HG02870 (cell line): ENCODE measurements around the gene GOLT1B.

Experiments used
- ATAC-seq: cut with Tn5 transposase; IDR thresholded peaks from one replicate; pipeline ENCODE4 v1.9.1; 2021; ENCODE audit warnings: mild to moderate bottlenecking, moderate library complexity; ENCODE audit not compliant: unreplicated experiment

GOLT1B gene

DNA sequence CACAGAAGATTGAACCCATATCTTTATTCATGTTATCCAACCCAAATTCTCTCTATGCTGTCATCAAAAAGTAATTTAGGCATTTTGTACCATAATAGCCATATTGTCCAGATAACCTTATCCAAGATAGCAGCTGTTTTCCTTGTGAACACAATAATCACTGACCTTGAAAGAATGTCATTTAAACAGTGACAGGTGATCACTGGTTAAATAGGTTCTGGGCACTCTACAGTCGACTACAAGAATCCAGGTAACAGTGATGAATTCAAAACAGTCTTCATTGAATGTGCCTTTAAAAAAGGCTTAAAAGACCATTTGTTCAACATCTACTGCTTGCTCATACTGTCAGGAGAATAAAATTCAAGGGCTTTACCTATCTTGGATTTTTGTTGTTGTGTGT, 20.0 kb downstream of the GOLT1B start:
- no peak for ATAC-seq

DNA sequence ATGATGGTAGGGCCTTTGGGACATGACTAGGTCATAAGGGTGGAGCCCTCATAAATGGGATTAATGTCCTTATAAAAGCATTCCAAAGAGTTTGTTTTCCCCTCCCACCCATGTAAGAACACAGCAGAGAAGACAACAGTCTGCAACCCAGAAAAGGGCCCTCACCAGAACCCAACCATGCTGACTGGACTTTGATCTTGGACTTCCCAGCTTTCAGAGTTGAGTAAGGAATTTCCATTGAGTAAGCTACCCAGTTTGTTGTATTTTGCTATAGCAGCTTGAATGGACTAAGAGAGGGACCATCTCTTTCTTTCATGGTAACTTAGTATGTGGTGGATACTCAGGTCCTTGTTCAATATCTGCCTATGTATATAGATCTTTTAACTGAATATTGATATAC, 21.6 kb downstream of the GOLT1B start:
- ATAC-seq = no peak

DNA sequence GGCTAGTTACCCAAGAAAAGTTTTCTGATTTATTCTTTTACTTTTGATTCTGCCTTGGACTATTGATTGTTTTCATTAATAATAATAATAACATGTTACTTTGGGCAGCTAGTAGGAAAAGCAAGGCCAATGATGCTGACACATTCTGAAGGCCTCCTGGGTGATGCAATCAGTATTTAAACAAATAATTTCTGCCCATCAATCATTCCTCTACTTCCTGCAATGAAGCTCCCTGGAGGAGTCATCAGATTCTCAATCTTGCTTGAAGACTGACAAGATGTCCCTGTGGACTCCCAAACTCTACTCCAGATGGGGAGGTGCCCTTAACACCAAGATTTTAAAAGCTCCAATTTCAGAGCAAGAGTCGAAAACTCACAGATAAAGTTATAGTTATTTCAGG, 24.5 kb downstream of the GOLT1B start, which contains the start of gene SPX:
SPX (plus strand) TSS at position 244 of the 400 bp plus-strand sequence. CDS start 177 bp downstream, outside the sequence.
- no peak for ATAC-seq

DNA sequence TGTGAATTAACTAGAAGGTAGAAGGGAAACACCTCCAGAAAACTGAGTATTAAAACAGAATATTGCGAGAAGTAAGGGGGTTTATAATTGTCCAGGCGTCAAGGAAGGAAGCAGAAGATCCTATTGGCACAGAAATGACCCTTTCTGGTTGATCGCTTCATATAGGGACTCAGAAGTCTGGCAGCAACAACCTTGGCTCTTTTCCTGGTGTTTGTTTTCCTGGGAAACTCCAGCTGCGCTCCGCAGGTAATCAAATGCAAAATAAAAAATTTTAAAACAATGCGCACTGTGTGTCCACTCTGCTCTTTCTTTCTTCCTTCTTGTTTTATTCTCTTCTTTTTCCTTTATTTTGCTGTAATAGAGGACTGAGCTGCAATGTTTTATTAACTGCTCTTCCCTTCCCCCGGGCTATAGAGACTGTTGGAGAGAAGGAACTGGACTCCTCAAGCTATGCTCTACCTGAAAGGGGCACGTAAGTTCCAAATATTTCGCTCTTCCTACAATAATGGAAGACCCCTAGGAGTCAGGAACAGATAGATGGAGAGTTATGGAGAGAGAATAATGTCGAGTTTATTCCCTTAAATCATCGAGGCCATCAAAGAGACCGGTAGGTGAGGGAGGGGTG, 25.2 kb downstream of the GOLT1B start:
- no peak for ATAC-seq

DNA sequence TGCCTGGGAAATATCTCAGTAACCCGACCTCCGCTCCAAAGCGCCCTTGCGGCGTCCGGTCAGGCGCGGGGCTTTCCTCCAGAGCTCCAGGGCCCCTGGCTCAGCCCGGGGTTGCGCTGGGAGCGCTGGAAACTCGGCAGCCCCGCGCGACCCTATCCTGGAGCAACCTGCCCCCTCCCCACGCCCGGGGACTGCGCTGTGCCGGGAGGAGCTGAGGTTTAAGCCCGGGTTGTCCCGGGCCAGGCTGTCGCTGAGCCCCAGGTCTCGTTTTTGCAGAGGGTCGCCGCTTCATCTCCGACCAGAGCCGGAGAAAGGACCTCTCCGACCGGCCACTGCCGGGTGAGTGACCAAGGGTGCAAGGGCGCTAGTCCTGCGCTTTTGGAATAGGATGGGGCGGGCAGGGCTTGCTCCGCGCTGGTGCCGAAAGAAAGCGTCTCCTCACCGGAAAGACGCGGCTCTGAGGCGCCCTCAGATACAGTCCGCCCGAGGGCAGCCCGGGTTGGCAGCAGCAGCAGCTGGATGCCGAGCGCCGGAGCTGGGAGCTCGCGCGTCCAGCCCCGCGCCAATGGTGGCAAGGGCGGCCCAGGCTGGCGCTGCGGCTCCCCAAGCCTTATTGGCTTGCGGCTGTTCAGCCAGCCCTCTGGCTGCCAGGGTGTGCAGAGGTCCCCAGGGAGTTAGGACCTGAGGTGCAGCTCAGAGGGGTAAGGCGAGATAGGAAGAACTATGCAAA, 26.0 kb downstream of the GOLT1B start:
- ATAC-seq = peak; percentile 78

DNA sequence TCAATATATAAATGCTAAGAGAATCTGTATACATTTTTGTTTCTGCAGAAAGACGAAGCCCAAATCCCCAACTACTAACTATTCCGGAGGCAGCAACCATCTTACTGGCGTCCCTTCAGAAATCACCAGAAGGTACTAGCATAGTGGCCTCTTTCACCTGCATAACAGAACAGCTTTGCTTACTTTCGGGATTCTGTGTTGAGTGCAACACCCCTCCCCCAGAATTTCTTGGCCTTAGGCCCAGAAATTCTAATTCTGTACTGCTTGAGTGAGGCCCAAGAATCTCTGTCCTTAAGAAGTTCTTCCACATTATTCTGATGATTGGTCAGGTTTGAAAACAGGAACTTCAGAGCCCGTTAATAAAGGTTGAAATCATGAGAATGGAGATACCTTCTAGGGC, 27.4 kb downstream of the GOLT1B start:
- no peak for ATAC-seq

DNA sequence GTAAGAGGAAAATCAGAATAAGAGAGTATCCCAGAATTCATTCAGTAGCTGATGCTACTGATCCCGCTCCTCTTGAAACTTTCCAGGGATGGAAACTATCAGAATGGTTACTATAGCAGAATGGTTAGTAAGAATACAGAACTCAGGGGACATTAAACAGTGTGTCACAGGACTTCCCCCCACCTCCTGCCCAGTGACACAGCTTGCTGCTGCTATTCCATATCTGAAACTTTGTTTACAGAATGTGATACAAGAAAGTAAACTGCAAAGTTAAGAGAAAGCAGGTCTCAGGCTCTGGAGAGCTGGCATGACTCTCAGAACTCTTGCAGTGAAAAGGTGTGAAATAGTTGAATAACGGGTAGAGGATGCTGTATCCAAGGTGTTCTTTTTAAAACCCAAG, 27.9 kb downstream of the GOLT1B start:
- ATAC-seq = no peak

DNA sequence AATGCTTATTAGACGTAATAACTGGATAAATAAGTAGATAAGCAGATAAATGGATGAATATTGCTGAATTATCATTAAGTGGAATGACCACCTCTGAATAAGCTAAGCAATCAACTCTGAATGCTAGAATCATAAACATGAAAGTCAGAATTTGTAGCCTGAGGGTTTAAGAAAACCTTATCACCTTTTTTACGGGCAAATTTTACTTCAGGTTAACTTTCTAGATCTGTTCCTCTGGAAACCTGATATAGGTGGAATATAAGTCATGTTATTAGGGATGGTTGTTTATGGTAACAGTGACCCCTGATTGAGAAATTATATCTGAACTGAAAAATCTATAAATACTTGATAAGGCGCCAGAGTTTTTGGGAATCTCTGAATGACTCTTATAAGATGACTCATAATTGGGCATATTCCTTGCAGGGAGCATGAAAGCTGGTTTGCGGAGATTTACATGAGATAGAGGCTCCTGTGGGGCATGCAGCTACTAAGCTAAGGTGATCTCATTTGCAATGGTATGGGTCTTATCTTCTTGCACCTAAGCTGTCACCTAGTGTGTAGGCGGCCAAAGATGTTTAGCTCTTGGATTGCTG, 36.6 kb downstream of the GOLT1B start:
- no peak for ATAC-seq

DNA sequence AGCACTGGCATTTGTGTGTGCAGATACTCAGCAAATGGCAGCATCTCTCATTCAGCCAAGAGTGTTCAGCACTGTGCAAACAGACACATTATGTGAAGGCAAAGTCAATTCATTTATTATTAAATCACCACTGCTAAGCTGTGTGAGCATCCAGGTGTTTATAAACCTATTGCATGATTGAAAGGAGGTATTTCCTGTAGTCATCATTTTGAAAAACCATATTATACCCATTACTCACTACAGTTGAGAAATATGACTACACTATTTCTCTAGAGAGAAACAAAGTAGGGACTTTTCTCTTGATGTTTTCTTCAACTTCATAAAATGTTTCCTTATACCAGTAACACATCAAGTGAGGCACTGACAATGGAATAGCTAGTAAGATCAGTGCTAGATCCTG, 38.2 kb downstream of the GOLT1B start:
- ATAC-seq = no peak

DNA sequence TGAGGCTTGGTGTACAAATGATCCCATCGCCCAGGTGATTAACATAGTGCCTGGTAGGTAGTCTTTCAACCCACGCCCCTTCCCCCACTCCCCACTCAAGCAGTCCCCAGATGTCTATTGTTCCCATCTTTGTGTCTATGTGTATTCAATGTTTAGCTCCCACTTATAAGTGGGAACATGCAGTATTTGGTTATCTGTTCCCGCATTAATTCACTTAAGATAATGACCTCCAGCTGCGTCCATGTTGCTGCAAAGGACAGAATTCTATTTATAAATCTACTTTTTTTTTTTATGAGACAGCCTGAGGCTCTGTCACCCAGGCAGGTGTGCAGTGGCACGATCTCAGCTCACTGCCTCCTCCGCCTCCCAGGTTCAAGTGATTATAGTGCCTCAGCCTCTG, 40.2 kb downstream of the GOLT1B start:
- no peak for ATAC-seq

DNA sequence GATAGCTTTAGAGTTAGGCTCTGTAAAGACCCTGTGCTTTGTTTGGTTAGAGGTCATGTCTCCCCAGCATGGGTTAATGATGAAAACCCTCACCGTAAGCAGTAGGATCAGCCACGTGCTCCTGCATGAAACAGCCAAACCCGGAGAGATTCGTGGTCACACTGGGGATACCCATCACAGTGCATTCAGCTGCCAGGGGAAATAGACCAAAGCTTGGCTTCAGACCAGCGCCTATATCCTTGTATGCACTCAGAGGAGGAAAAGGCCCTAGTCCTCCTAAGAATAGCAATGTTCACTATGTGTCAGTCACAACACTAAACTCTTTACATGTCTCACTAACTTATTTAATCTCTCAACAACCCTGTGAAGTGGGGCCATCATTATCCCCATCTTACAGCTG, 40.8 kb downstream of the GOLT1B start:
- no peak for ATAC-seq

DNA sequence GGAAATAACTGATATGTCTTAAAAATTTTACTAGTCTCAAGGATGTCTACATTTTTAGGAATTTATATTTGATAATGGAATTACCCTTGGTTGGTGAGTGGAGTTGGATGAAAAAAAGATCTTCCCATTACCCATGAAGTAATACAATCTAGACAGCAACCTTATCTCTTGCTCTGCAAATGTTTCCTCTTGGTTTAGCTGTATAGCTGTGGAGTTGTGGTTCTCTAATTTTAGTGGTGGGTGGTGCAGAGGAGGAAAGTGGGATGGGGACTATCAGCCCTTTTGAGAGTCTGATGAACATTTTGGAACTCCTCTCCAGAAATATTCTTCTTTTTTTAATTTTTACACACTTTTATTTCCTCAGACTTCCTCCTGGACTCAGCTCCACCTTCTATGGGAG, 41.6 kb downstream of the GOLT1B start:
- no peak for ATAC-seq

DNA sequence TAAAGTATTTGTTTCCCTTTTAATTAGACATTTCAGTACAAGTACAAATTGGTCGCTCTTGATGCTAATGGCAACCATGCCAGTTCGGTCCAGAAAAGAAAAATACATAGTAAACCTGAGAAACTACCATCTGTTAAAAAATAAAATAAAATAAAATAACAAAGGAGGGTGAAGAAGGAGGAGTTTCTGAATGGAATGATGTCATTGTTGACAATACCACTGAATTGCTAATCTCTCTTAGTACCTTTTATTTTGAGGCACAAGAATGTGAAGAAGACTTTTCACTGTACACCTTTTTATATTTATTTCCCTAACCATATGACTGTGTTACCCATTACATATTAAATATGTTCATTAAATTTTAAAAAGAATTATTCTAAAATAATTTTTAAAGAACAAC, 44.0 kb downstream of the GOLT1B start:
- no peak for ATAC-seq

DNA sequence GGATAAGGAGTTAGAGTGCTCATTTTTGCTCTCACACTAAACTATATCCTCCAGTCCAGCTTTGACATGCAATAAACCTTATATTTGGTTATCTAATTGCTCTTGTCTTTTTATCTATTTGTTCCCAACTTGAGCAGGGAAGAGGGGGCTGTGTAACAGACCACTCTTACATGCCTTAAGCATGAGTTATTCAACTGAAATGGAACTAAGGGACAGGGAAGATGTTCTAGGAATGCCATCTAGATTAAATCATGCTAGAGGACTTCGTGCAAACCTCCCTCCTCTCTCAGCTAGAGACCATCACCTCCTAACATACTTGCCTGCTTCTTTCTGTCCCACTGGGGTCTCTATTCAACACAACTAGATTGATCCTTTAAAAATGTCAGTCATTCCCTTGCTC, 45.1 kb downstream of the GOLT1B start:
- no peak for ATAC-seq

DNA sequence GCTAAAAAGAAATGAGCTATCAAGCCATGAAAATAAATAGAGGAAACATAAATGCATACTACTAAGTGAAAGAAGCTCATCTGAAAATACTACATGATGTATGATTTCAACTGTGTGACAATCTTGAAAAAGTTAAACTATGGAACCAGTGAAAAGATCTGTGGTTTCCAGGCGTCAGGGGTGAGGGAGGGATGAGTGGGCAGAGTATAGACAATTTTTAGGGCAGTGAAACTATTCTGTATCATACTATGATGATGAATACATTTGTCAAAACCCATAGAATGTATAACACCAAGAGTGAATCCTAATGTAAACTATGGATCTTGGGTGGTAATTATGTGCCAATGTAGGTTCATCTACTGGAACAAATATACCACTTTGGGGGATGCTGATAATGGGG, 45.8 kb downstream of the GOLT1B start:
- ATAC-seq = no peak

DNA sequence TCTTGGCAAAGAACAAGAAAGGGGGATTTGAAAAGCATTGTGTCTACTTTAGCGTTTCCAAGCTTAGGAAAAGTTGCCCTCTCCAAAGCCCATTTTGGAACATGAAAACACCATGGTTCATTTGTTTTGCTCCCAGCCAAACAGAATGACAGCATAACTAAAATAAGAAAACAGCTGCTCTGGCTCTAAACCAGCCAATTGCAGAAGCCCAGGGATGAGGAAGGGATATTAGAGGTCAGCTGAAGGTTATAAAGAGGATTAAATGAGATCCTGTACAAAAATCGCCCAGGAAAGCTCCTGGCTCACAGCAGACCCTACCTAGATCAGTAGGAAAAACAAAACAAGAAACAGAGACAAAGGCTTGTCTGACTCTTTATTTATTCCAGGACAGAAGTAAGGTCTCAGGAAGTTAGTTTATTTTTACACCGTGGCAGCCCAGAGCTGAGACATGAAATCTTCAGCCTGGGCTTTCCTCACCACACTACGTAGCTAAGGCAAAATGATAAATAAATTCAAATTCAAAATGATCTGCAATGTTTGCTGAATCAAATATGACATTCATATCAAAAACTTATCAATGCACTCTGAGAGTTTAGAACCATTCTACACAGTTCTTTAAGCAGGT, 50.4 kb downstream of the GOLT1B start:
- no peak for ATAC-seq

DNA sequence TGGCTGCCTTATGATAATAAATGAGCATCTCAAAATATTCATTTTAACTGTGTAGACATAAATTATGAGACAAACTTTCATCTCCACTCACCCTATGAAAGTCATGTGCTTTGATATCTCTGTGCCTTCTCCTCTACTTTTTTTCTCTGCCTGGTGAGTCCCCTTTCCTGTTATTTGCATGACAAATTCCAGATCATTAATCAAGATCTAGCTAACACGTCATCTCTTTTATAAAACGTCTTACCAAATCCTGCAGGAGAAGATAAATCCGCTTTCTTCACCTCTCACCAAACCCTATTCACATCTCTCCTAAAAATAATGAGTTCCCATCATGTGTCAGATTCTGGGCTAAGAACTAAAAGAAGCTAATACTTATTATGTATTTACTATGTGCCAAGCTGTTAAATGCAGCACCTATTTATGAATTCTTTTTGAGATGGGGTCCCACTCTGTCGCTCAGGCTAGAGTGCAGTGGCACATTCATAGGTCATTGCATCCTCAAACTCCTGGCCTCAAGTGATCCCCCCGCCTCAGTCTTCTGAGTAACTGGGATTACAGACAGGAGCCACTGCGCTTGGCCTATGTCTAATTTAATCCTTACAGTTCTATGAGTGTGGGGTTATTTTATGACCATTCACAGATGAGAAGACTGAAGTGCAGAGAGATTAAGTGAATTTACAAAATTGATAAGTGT, 51.2 kb downstream of the GOLT1B start:
- ATAC-seq = no peak

DNA sequence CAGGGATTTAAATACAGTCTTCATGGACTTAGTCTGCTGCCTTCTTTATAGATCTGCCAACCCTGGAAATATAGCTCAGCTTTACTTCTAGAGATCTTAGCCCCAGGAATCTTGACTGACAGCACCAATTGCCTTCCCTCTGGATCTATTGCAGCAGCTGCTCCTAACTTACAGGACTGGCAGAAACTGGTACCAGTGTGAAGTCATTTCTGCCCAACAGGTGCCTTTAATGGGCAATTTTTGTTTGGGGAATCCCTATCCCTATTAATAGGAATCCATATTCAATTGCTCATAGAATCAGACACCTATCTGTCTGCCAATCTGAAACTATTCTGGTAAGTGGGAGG, 51.7 kb downstream of the GOLT1B start:
- no peak for ATAC-seq

DNA sequence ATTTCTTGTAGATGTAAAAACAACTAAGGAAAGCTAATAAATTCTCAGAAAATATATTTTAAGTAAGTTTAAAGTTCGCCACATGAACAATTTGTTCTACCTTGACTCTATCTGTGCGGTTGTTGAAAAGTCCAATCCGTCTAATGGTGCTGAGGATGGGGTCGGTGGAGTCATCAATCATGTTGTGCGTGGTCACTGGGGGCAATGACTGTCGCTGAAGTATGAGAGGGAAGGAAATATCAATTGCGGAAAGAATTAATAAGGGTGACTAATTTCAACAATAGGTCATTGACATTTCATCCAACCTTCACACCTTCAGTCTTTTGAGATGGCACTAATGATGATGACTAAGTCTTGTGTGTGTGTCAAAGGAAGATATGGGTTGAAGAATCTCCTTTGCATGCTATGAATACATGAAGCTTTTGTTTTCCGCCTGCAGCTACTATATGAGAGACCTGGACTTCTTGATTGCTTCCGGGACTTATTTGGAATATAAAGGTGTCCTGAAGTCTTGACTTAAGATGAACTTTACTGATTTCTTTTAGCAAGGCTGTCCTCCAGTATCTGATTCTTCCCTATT, 56.6 kb downstream of the GOLT1B start:
- ATAC-seq = no peak

DNA sequence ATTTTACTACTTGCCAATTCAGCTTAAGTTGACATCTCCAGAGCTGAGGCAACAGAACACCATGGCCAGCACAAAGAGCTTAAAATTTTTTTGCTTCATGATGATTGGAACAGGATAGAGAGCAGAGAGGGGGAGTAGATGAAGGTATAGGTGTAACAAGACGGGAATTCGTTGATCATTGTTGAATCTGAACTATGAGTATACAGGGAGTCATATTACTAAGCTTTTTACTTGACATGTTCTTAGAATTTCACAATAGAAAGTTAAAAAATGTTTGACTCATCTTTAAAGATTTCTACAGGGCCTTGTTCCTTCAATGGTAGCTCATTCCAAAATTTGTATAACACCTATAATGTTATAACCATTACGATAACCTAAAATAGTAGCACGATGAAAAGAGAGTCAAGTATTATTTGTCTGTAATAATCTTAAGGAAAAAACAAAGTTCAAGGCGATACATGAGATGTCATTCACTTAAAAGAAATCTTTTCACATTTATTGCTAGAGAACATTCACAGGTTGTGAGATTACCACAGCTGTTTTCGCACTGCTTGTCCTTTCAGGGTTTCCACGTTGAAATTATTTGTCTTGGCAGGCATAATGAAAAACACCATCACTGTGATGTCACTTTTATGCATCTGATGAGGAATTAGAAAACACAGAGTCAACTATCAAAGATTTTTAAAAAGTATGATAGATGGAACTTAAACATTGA, 58.4 kb downstream of the GOLT1B start:
- no peak for ATAC-seq
